Mesendoderm (in vitro differentiated cells): ENCODE results near the gene CLIC1.

Source experiments
- DNase-seq: peaks from one replicate; pipeline ENCODE4 v3.0.0; 2013
- H2AK5ac ChIP-seq: 2 replicates; pipeline ENCODE4 v1.6.1; 2013; ENCODE audit warnings: low read length, inconsistent platforms
- H2BK120ac ChIP-seq: 2 replicates; pipeline ENCODE4 v1.6.1; 2013; ENCODE audit warnings: low read depth, mild to moderate bottlenecking, low read length, moderate library complexity, mixed read lengths
- H2BK15ac ChIP-seq: replicated peaks from 2 replicates; pipeline ENCODE4 v1.6.1; 2013; ENCODE audit warnings: low read depth, mild to moderate bottlenecking, moderate library complexity
- H2BK5ac ChIP-seq: 2 replicates; pipeline ENCODE4 v1.6.1; 2013; ENCODE audit warnings: low read length, inconsistent platforms
- H3K18ac ChIP-seq: 2 replicates; pipeline ENCODE4 v1.6.1; 2013; ENCODE audit warnings: mild to moderate bottlenecking, low read length, mixed read lengths
- H3K23ac ChIP-seq: one replicate; pipeline ENCODE4 v1.6.1; 2013; ENCODE audit warnings: low read length
- H3K27ac ChIP-seq: 2 replicates; pipeline ENCODE4 v1.5.1; 2013; ENCODE audit warnings: low read depth, mild to moderate bottlenecking, inconsistent platforms, low read length, moderate library complexity
- H3K27me3 ChIP-seq: 2 replicates; pipeline ENCODE4 v1.6.1; 2013; ENCODE audit warnings: low read length, control low read depth, mild to moderate bottlenecking, inconsistent platforms; ENCODE audit not compliant: insufficient read depth, poor library complexity
- H3K36me3 ChIP-seq: 2 replicates; pipeline ENCODE4 v1.6.1; 2013; ENCODE audit warnings: low read length, inconsistent platforms; ENCODE audit not compliant: control insufficient read depth, insufficient read depth
- H3K4ac ChIP-seq: one replicate; pipeline ENCODE4 v1.6.1; 2013; ENCODE audit warnings: low read depth, mild to moderate bottlenecking, low read length, moderate library complexity
- H3K4me1 ChIP-seq: 2 replicates; pipeline ENCODE4 v1.6.1; 2013; ENCODE audit warnings: low read depth, low read length, inconsistent platforms; ENCODE audit not compliant: control insufficient read depth
- H3K4me2 ChIP-seq: 2 replicates; pipeline ENCODE4 v1.6.1; 2013; ENCODE audit warnings: low read length
- H3K4me3 ChIP-seq: 2 replicates; pipeline ENCODE4 v1.5.1; 2013; ENCODE audit warnings: mild to moderate bottlenecking, low read length
- H3K56ac ChIP-seq: one replicate; pipeline ENCODE4 v1.6.1; 2013; ENCODE audit warnings: low read length
- H3K79me1 ChIP-seq: 2 replicates; pipeline ENCODE4 v1.6.1; 2013; ENCODE audit warnings: low read length, inconsistent platforms
- H3K79me2 ChIP-seq: 2 replicates; pipeline ENCODE4 v1.6.1; 2013; ENCODE audit warnings: mild to moderate bottlenecking, low read length; ENCODE audit not compliant: control insufficient read depth, insufficient read depth
- H3K9ac ChIP-seq: 2 replicates; pipeline ENCODE4 v1.6.1; 2013; ENCODE audit warnings: low read length, inconsistent platforms
- H4K5ac ChIP-seq: one replicate; pipeline ENCODE4 v1.6.1; 2013; ENCODE audit warnings: low read length
- H4K8ac ChIP-seq: one replicate; pipeline ENCODE4 v1.6.1; 2013; ENCODE audit warnings: low read depth, mild to moderate bottlenecking, control low read depth, low read length, moderate library complexity
- WGBS: extraction: QIAGEN DNeasy Blood & Tissue Kit; methylation state at CpG from one replicate; pipeline ENCODE4 v1.1.7; 2013; ENCODE audit warnings: low lambda C conversion rate, missing lambda C conversion rate; ENCODE audit not compliant: insufficient coverage; ENCODE audit errors: extremely low coverage; 5-methylcytosine and 5-hydroxymethylcytosine counted together

Gene CLIC1

DNA sequence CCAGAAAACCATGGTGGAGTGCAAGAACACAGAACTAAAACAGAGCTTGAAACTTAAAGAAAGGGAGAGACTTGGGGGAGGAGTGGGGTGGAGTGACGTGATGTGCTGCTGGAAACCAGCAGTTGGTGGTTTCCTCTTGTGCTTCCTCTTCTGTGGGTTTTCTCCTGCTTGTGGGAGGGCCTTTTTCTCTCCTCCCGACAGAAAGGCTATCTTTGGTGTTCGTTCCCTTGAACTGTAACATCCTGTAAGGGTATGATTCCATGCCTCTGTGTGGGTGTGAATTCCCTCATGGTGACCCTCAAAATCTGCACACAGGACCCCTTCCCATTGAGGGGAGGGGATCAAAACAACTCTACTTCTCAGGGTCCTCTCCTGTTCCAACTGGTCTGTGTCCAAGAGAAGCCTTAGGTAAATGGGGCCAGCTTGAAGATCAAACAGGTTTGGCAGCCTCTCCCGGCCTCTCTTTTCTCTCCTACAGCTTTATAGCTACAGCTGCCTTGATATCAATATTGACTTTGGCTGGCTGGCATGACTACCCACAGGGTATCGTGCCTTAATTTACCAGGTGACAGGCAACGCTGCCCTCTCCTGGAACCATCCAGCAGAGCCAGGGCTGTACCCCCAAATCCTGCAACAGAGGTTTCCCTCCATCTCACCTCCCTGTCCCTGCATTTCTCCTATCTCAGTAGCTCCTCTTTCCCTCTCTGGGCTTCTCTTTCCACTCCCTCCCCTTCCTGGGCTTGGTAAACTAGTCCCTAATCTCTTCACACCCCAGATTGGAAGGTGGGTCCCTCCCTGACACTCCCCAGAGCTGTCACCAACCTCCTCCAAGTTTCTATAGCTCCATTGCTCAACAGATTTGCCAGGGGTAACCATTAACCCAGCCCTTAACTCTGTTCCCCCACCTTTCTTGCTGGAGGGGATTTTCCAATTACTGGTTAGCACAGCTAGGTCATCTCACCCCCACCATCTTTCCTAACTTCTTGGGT, 2.0 kb upstream of the CLIC1 start:
- Histone ChIP-seq H3K36me3 (peaks cover 7% of the 10 kb centered on the region), H4K5ac (no peak overlapping the region), H3K4me2 (no peak overlapping the region), H2AK5ac (peak overlapping the region; percentile 71), H2BK5ac (peak overlapping the region; percentile 46), H3K4me3 (no peak overlapping the region), H4K8ac (no peak overlapping the region), H3K4me1 (peaks cover 25% of the 10 kb centered on the region), H3K4ac (peak overlapping the region; percentile 73), H2BK120ac (peak overlapping the region; percentile 7), H3K27ac (peak overlapping the region; percentile 42), H3K23ac (no peak overlapping the region), H3K9ac (peak overlapping the region; percentile 34), H3K79me2 (peaks cover 28% of the 10 kb centered on the region), H3K56ac (peak overlapping the region; percentile 86), H3K79me1 (peaks cover 11% of the 10 kb centered on the region), H2BK15ac (peak overlapping the region; percentile 67), H3K18ac (peak overlapping the region; percentile 53), H3K27me3 (no peaks in the 10 kb centered on the region)
- DNase-seq, result peak; percentile 80
- no CpG with 5 or more reads among the region's 6 CpGs for WGBS

DNA sequence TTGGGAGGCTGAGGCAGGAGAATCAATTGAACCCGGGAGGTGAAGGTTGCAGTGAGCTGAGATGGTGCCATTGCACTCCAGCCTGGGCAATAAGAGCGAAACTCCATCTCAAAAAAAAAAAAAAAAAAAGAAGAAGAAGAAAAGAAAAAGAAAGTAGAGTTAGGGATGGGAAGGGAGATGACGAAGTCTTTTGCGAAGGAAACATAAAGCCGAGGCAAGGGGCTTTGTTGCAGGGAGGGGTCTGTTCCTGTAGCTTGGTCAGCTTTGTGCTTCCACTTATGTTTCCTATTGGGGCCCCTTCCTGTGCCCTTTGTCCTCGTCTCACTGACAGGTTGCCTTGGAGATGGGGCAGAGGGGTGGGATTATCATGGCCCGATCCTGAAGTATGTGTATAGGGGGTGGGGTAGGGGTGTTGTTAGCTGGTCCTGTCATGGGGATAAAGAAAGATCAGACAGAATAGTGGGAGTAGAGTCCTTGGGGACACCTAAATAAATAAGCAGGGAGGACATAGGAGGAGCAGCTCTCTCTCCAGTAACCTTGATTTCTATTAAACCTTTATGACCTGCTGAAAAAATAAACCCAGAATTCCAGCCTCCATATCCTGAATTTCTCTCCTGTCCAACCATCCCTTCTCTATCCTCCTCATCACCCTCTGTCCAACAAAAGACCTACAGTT, 1.1 kb upstream of the CLIC1 start:
- no peak overlapping the region for H4K8ac ChIP-seq
- peaks cover 11% of the 10 kb centered on the region for H3K79me1 ChIP-seq
- H2BK15ac ChIP-seq, result no peak overlapping the region
- H3K27ac ChIP-seq, result peak overlapping the region; percentile 42
- H3K4me3 ChIP-seq, result no peak overlapping the region
- H2BK120ac ChIP-seq, result no peak overlapping the region
- peak; percentile 68 for DNase-seq
- H3K4ac ChIP-seq, result no peak overlapping the region
- H3K4me2 ChIP-seq, result no peak overlapping the region
- peak overlapping the region; percentile 86 for H3K56ac ChIP-seq
- H3K23ac ChIP-seq, result no peak overlapping the region
- no peak overlapping the region for H2BK5ac ChIP-seq
- WGBS, result no CpG with 5 or more reads among the region's 7 CpGs
- no peak overlapping the region for H2AK5ac ChIP-seq
- peak overlapping the region; percentile 53 for H3K18ac ChIP-seq
- H3K36me3 ChIP-seq, result peaks cover 9% of the 10 kb centered on the region
- H3K9ac ChIP-seq, result peak overlapping the region; percentile 33
- H3K79me2 ChIP-seq, result peaks cover 28% of the 10 kb centered on the region
- no peak overlapping the region for H4K5ac ChIP-seq
- H3K27me3 ChIP-seq, result no peaks in the 10 kb centered on the region
- peaks cover 25% of the 10 kb centered on the region for H3K4me1 ChIP-seq

DNA sequence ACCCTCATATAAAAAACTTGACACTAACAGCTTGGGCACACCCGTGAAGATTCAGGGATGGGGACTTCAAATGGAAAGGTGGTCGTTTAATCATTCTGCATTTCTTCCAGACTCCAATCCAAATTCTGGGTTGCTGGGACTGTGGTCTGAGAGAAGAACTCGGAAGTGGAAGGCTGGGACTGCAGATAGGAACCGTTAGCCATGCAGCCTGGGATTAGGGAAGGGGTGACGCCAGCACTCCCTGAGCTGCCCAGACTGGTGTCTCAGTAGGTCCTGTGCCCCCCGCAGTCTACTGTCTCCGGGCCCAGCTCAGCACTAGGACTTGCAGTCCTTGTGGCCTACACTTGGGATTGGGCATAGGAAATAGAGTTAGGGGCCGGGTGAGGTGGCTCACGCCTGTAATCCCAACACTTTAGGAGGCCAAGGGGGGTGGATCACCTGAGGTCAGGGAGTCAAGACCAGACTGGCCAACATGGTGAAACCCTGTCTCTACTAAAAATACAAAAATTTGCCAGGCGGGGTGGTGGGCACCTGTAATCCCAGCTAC, 511 bp upstream of the CLIC1 start:
- H2BK15ac ChIP-seq, result no peak overlapping the region
- H3K23ac ChIP-seq, result no peak overlapping the region
- H4K5ac ChIP-seq, result no peak overlapping the region
- H2AK5ac ChIP-seq, result no peak overlapping the region
- DNase-seq, result no peak
- H3K79me1 ChIP-seq, result peaks cover 11% of the 10 kb centered on the region
- H3K18ac ChIP-seq, result peak overlapping the region; percentile 54
- peak overlapping the region; percentile 40 for H3K4ac ChIP-seq
- H3K27me3 ChIP-seq, result no peaks in the 10 kb centered on the region
- H2BK5ac ChIP-seq, result peak overlapping the region; percentile 3
- peaks cover 25% of the 10 kb centered on the region for H3K4me1 ChIP-seq
- WGBS, result no CpG with 5 or more reads among the region's 10 CpGs
- H3K56ac ChIP-seq, result peak overlapping the region; percentile 84
- H3K79me2 ChIP-seq, result peaks cover 28% of the 10 kb centered on the region
- H3K4me3 ChIP-seq, result no peak overlapping the region
- H4K8ac ChIP-seq, result no peak overlapping the region
- H3K27ac ChIP-seq, result peak overlapping the region; percentile 55
- H2BK120ac ChIP-seq, result no peak overlapping the region
- peak overlapping the region; percentile 1 for H3K4me2 ChIP-seq
- H3K36me3 ChIP-seq, result peaks cover 13% of the 10 kb centered on the region
- peak overlapping the region; percentile 100 for H3K9ac ChIP-seq

DNA sequence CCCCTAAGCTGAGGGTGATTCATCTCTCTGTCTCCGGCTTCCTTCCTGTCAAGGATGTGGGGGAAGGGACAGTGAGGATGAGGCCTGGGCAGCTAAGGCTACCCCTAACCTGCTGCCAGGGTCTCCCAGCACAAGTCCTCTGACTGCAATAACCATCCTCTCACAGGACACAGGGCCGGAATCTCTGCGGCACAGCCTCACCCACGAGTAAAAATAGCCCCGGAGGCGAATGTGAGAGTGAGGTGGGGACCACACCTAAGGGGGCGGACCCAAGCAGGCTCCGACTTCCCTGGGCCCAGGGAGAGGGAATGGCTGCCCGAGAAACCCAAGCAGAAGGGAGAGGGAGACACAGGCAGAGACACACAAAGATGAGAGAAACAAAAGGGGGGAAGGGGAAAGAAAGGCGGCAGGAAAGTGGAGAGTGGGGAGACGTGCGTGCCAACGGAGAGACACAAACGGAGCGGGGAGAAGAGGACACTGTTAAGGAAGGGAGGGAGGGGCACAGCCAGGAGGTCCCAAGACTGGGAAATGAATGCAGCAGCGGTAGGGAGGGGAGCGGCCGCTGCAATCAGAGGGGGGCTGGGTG, 1.4 kb downstream of the CLIC1 start:
- H3K4me3 ChIP-seq, result peak overlapping the region; percentile 99
- no peak overlapping the region for H4K8ac ChIP-seq
- H3K9ac ChIP-seq, result peak overlapping the region; percentile 100
- no peak overlapping the region for H2BK15ac ChIP-seq
- WGBS, result no CpG with 5 or more reads among the region's 18 CpGs
- no peak overlapping the region for H2AK5ac ChIP-seq
- peak overlapping the region; percentile 1 for H3K4ac ChIP-seq
- H3K79me1 ChIP-seq, result peaks cover 11% of the 10 kb centered on the region
- H3K27me3 ChIP-seq, result no peaks in the 10 kb centered on the region
- peaks cover 28% of the 10 kb centered on the region for H3K79me2 ChIP-seq
- peak overlapping the region; percentile 78 for H2BK5ac ChIP-seq
- H3K23ac ChIP-seq, result peak overlapping the region; percentile 83
- peak overlapping the region; percentile 93 for H3K4me2 ChIP-seq
- no peak overlapping the region for H2BK120ac ChIP-seq
- no peak overlapping the region for H4K5ac ChIP-seq
- H3K27ac ChIP-seq, result peak overlapping the region; percentile 85
- H3K36me3 ChIP-seq, result peaks cover 16% of the 10 kb centered on the region
- peak overlapping the region; percentile 99 for H3K56ac ChIP-seq
- DNase-seq, result peak; percentile 96
- peaks cover 22% of the 10 kb centered on the region for H3K4me1 ChIP-seq
- H3K18ac ChIP-seq, result peak overlapping the region; percentile 40

DNA sequence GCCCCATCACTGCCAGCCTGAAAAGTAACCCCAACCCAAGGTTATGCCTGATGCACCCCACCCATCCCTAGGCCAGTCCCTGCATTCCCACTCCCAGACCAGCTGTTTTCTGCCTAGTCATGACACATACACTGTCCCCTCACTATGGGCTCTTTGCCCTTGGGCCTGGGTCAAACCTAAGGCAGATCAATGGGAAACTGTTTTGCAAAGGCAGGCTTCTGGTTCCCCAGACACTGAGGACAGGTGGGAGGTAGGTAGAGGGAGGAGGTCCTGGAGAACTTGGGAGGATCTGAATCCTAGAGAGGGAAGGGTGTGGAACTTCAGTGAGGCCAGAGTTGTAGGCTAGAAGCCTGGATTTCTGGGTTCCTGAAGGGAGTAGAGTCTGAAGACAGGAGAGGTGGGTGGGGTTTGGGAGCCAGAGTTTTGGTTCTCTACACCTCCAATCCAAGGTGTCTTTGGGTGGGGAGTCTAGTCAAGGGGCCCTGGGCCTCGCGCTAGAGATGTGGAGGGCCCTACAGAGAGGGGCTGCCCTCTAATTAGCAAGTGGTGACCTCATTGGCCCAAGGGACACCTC, 2.0 kb downstream of the CLIC1 start:
- H3K79me2 ChIP-seq, result peaks cover 28% of the 10 kb centered on the region
- peaks cover 16% of the 10 kb centered on the region for H3K36me3 ChIP-seq
- no peak overlapping the region for H3K4ac ChIP-seq
- H4K5ac ChIP-seq, result no peak overlapping the region
- H2BK5ac ChIP-seq, result peak overlapping the region; percentile 6
- H2BK120ac ChIP-seq, result no peak overlapping the region
- H3K56ac ChIP-seq, result peak overlapping the region; percentile 99
- peaks cover 11% of the 10 kb centered on the region for H3K79me1 ChIP-seq
- no CpG with 5 or more reads among the region's 2 CpGs for WGBS
- no peak overlapping the region for H3K23ac ChIP-seq
- H4K8ac ChIP-seq, result no peak overlapping the region
- no peak for DNase-seq
- peak overlapping the region; percentile 3 for H3K4me3 ChIP-seq
- H2AK5ac ChIP-seq, result peak overlapping the region; percentile 80
- peak overlapping the region; percentile 100 for H3K9ac ChIP-seq
- H3K4me2 ChIP-seq, result peak overlapping the region; percentile 93
- H3K27me3 ChIP-seq, result no peaks in the 10 kb centered on the region
- peak overlapping the region; percentile 8 for H3K18ac ChIP-seq
- peak overlapping the region; percentile 18 for H3K27ac ChIP-seq
- H3K4me1 ChIP-seq, result peaks cover 22% of the 10 kb centered on the region
- H2BK15ac ChIP-seq, result no peak overlapping the region
